Measurements from ENCODE around the gene TBC1D2. TPM values are rescaled to one million over a fixed set of nuclear protein-coding genes. Genes with fewer than 3 reads are reported as not detected.

TBC1D2 gene
- total and polyA plus RNA-seq, 10 of the 15 experiments (the other 5 are each of a cell fraction or from before 2014, with no cell fraction given), result 0.04 to 1.6 (median 1.1) TPM

GRCh38 chr9:98255578-98256296, at the start of gene TBC1D2 (continued):
- TF ChIP-seq NFYB (IDR thresholded peaks at IDR 0.05; ENCODE audit: insufficient read depth, low read depth, low read length) (peak; percentile 87), SKIL (IDR thresholded peaks at IDR 0.05; ENCODE audit: low read depth, poor library complexity, severe bottlenecking) (no peak), NBN (IDR thresholded peaks at IDR 0.05) (peak; percentile 86), SMARCA5 (IDR thresholded peaks at IDR 0.05) (0 out of 2 replicates have a peak, but pooled peaks have one; percentile 46), ZNF384 (IDR thresholded peaks at IDR 0.05; ENCODE audit: borderline replicate concordance, low read depth, low read length) (no peak), MTA3 (IDR thresholded peaks at IDR 0.05; ENCODE audit: borderline replicate concordance, low read length) (no peak), ATF3 (IDR thresholded peaks at IDR 0.05; ENCODE audit: borderline replicate concordance, extremely low read depth, low read depth, low read length) (no peak), NR2C2 (IDR thresholded peaks at IDR 0.05; ENCODE audit: borderline replicate concordance, control insufficient read depth, insufficient read length, low read depth) (no peak), MEF2A (IDR thresholded peaks at IDR 0.05; ENCODE audit: insufficient read depth, low read depth, low read length) (no peak), STAT1 (conservative IDR thresholded peaks at IDR 0.05) (no peak), NR2F1 (conservative IDR thresholded peaks at IDR 0.05) (no peak), SMAD5 (IDR thresholded peaks at IDR 0.05; ENCODE audit: low read depth) (no peak), KAT2A (conservative IDR thresholded peaks at IDR 0.05; ENCODE audit: control insufficient read depth, low read depth, low read length) (no peak), DPF2 (IDR thresholded peaks at IDR 0.05) (no peak; the same call in 1 of the 2 replicates), BCL3 (IDR thresholded peaks at IDR 0.05; ENCODE audit: borderline replicate concordance, insufficient read depth, low read depth, low read length, poor library complexity, severe bottlenecking) (no peak), SMC3 (IDR thresholded peaks at IDR 0.05; ENCODE audit: borderline replicate concordance, low read length) (no peak), ZZZ3 (IDR thresholded peaks at IDR 0.05; ENCODE audit: control insufficient read depth, insufficient read length, low read depth) (no peak), ELK1 (IDR thresholded peaks at IDR 0.05; ENCODE audit: low read depth, low read length) (peak; percentile 23; the same call in 1 of the 2 replicates), ZSCAN29 (IDR thresholded peaks at IDR 0.05) (no peak), NFXL1 (IDR thresholded peaks at IDR 0.05; ENCODE audit: borderline replicate concordance) (no peak), MYB (IDR thresholded peaks at IDR 0.05; ENCODE audit: borderline replicate concordance, low read depth, low read length) (no peak), ZNF217 (IDR thresholded peaks at IDR 0.05) (no peak), SMAD1 (IDR thresholded peaks at IDR 0.05; ENCODE audit: low read depth, partially characterized antibody) (no peak), ATF7 (IDR thresholded peaks at IDR 0.05; ENCODE audit: low read depth) (no peak), BACH1 (IDR thresholded peaks at IDR 0.05; ENCODE audit: borderline replicate concordance) (no peak), MAX (IDR thresholded peaks at IDR 0.05; ENCODE audit: low read depth, low read length) (no peak), CHD4 (IDR thresholded peaks at IDR 0.05) (no peak), RFX5 (IDR thresholded peaks at IDR 0.05; ENCODE audit: low read depth, low read length) (0 out of 2 replicates have a peak, but pooled peaks have one; percentile 19)
